Tibial nerve (tissue), 4 donors: ENCODE data around the gene COMP. TPM values are rescaled to one million over a fixed set of nuclear protein-coding genes. Genes with fewer than 3 reads are reported as not detected.

Experiments used
- DNase-seq, 2 donors: peaks; one replicate each; pipeline ENCODE4 v3.0.0-alpha.2; 2019; ENCODE audit warnings: low spot score in 2 of 2
- H3K27ac ChIP-seq, 4 donors: fragments of 200-600 bp; sonication (generic) in 3 of 4; one replicate each; pipeline ENCODE4 v1.5.1; 2017 to 2019; ENCODE audit warnings: mild to moderate bottlenecking in 1 of 4
- H3K27me3 ChIP-seq, 2 donors: fragments of 200-600 bp; sonication (generic) in 1 of 2; one replicate each; pipeline versions ENCODE4 v1.5.1 to v1.6.0; 2017 to 2019
- H3K36me3 ChIP-seq, 3 donors: fragments of 200-600 bp; sonication (generic); one replicate each; pipeline ENCODE4 v1.5.1; 2018 to 2019
- H3K4me1 ChIP-seq, 4 donors: fragments of 200-600 bp; sonication (generic) in 3 of 4; one replicate each; pipeline ENCODE4 v1.5.1; 2017 to 2019
- H3K4me3 ChIP-seq, 4 donors: fragments of 200-600 bp; sonication (generic) in 3 of 4; one replicate each; pipeline ENCODE4 v1.5.1; 2017 to 2019; ENCODE audit warnings: mild to moderate bottlenecking in 1 of 4, moderate library complexity in 1 of 4
- H3K9me3 ChIP-seq, 4 donors: fragments of 200-600 bp; sonication (generic) in 3 of 4; one replicate each; pipeline ENCODE4 v1.5.1; 2017 to 2019
- EP300 ChIP-seq, 2 donors: sonication (generic); formaldehyde crosslinking; IDR thresholded peaks; one replicate each; pipeline ENCODE4 v1.6.1; 2017; ENCODE audit warnings: antibody characterized with exemption in 2 of 2, mild to moderate bottlenecking in 1 of 2
- POLR2A ChIP-seq, 2 donors: fragments of 450-650 bp; IDR thresholded peaks; one replicate each; pipeline ENCODE4 v1.6.1; 2017; ENCODE audit warnings: antibody characterized with exemption in 2 of 2, mild to moderate bottlenecking in 2 of 2, moderate library complexity in 2 of 2
- WGBS, 2 donors: methylation state at CpG; one replicate each; pipeline ENCODE4 v1.1.5; 2018; 5-methylcytosine and 5-hydroxymethylcytosine counted together
- total RNA-seq, 4 donors: library from RNA; depleted of rRNA; stranded (reverse); fragments of >200 nt; gene quantifications; one replicate each; pipeline ENCODE4 v1.1.0, GENCODE V29; 2016
- TF ChIP-seq, protein P1 (sequence below), 5 experiments: fragments of 200-600 bp in 3 of 5; fragments of 450-650 bp in 2 of 5; sonication (generic) in 3 of 5; IDR thresholded peaks; one replicate each; pipeline ENCODE4 v1.5.1; 2016 to 2019; ENCODE audit warnings: antibody characterized with exemption in 5 of 5, mild to moderate bottlenecking in 3 of 5, moderate library complexity in 2 of 5

The COMP gene
- total RNA-seq, 4 donors from 2014 or later, result 14.0 to 117 (median 25.3) TPM

DNA sequence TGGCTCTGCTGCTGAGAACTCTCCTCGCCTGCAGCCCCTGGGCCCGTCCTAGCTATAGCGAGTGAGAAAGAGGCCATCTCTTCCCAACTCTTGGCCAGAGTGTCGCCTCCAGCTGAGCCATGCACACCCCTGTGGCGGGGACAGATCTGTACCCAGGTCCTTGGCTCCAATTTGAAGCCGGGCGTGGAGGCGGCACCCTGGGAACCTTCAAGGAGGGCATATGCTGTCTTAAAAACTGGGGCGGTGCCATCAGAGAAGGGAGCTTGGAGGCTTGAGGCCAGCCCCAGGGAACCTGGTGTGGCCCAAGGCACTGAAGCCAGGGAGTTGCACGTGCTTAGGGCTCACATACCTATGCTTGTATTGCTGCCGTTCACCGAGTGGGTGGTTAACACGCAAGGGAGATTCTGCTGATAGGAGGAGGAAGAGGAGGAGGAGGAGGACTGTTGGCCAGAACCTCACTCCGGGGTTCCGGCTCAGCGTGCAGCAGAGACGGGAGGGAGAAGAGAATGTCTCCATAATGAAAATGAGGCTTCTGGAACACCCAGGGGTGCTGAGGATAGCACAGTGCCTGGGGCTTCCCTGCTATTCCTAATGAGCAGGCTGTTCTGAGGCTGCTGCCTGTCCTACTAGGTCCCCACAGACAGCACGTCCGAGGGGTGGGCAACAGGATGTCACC, 40.7 kb downstream of the COMP start:
- Histone ChIP-seq H3K27ac (no peak overlapping the region), H3K9me3 (no peaks in the 10 kb centered on the region), H3K4me3 (no peak overlapping the region), H3K36me3 (peaks cover 0 to 67% (median 0%) of the 10 kb centered on the region in 3 donors), H3K4me1 (no peaks in the 10 kb centered on the region), H3K27me3 (no peaks in the 10 kb centered on the region)
- WGBS, 2 donors, result 90 to 92% methylated on average over 16 to 19 of the region's 19 CpGs
- TF ChIP-seq, protein P1, sequence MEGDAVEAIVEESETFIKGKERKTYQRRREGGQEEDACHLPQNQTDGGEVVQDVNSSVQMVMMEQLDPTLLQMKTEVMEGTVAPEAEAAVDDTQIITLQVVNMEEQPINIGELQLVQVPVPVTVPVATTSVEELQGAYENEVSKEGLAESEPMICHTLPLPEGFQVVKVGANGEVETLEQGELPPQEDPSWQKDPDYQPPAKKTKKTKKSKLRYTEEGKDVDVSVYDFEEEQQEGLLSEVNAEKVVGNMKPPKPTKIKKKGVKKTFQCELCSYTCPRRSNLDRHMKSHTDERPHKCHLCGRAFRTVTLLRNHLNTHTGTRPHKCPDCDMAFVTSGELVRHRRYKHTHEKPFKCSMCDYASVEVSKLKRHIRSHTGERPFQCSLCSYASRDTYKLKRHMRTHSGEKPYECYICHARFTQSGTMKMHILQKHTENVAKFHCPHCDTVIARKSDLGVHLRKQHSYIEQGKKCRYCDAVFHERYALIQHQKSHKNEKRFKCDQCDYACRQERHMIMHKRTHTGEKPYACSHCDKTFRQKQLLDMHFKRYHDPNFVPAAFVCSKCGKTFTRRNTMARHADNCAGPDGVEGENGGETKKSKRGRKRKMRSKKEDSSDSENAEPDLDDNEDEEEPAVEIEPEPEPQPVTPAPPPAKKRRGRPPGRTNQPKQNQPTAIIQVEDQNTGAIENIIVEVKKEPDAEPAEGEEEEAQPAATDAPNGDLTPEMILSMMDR (IDR thresholded peaks at IDR 0.05), result no peak
- no peak for TF ChIP-seq EP300 (IDR thresholded peaks at IDR 0.05)
- TF ChIP-seq POLR2A (IDR thresholded peaks at IDR 0.05), result no peak
- DNase-seq, result no peak

- H3K9me3 ChIP-seq, result no peaks in the 10 kb centered on the region
- H3K4me3 ChIP-seq, result no peak overlapping the region
- TF ChIP-seq POLR2A (IDR thresholded peaks at IDR 0.05), result no peak
- TF ChIP-seq, protein P1 (IDR thresholded peaks at IDR 0.05), result no peak
- TF ChIP-seq EP300 (IDR thresholded peaks at IDR 0.05), result no peak
- WGBS, 2 donors, result 89% methylated on average over 23 of the region's 23 CpGs
- H3K27ac ChIP-seq, result no peak overlapping the region
- H3K36me3 ChIP-seq, result peaks cover 0 to 64% (median 0%) of the 10 kb centered on the region in 3 donors
- DNase-seq, result no peak
- H3K27me3 ChIP-seq, result no peaks in the 10 kb centered on the region
- H3K4me1 ChIP-seq, result no peaks in the 10 kb centered on the region
These were observed 41.5 kb downstream of the COMP start for GRCh38 chr19:18749362-18750231.

GRCh38 chr19:18746401-18747325, 44.4 kb downstream of the COMP start:
- WGBS, 2 donors, result 54 to 58% methylated on average over 18 to 19 of the region's 29 CpGs
- no peak for TF ChIP-seq EP300 (IDR thresholded peaks at IDR 0.05)
- TF ChIP-seq, protein P1 (IDR thresholded peaks at IDR 0.05), result no peak
- no peak for TF ChIP-seq POLR2A (IDR thresholded peaks at IDR 0.05)
- H3K27me3 ChIP-seq, result no peaks in the 10 kb centered on the region
- no peak overlapping the region for H3K4me3 ChIP-seq
- H3K27ac ChIP-seq, result no peak overlapping the region
- peaks cover 0 to 35% (median 0%) of the 10 kb centered on the region in 3 donors for H3K36me3 ChIP-seq
- no peak for DNase-seq
- no peaks in the 10 kb centered on the region for H3K9me3 ChIP-seq
- H3K4me1 ChIP-seq, result peaks cover 0 to 16% (median 0%) of the 10 kb centered on the region in 4 donors

DNA sequence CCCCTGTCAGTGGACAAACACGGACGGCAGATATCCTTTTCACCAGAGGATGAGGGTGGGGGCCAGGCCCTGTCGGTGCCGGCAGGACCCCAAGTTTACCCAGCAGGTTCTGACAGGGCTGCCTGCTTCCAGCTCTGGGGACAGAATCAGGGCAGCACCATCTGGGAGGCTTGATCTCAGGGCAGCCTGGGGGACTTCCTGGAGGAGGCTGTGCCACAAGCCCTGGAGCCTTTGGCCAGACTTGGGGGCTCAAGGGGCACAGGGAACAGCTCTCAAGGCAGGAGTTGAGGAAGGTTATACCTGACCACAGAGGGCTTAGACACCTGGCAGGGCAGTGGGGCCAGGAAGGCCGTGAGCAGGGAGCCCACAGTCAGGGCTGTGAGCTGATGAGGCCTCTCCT, 45.2 kb downstream of the COMP start:
- H3K27me3 ChIP-seq, result no peaks in the 10 kb centered on the region
- H3K27ac ChIP-seq, result no peak overlapping the region
- H3K36me3 ChIP-seq, result peaks cover 0 to 27% (median 0%) of the 10 kb centered on the region in 3 donors
- H3K4me3 ChIP-seq, result no peak overlapping the region
- no peak for DNase-seq
- H3K9me3 ChIP-seq, result no peaks in the 10 kb centered on the region
- WGBS, 2 donors, result 86 to 88% methylated on average over 5 of the region's 5 CpGs
- peaks cover 0 to 24% (median 0%) of the 10 kb centered on the region in 4 donors for H3K4me1 ChIP-seq
- TF ChIP-seq, protein P1 (IDR thresholded peaks at IDR 0.05), result no peak
- TF ChIP-seq POLR2A (IDR thresholded peaks at IDR 0.05) (no peak), EP300 (IDR thresholded peaks at IDR 0.05) (no peak)
